NB4 (cell line): ENCODE results near the gene PWWP2A.
"Not testable (repeated sequence)": the region's sequence is repeated elsewhere in the genome, so short reads cannot be mapped to it uniquely, and the experiment has no call there.

ENCODE experiments used
- DNase-seq: peaks from one replicate; pipeline ENCODE4 v3.0.0; 2010; ENCODE audit warnings: low read depth
- H3K4me3 ChIP-seq: one replicate; pipeline ENCODE4 v1.5.1; 2011; ENCODE audit warnings: mild to moderate bottlenecking, low read depth, low read length, moderate library complexity
- MYC ChIP-seq: IDR thresholded peaks from 2 replicates; pipeline ENCODE4 v1.6.1; 2011; ENCODE audit warnings: low read depth, low read length
- POLR2A ChIP-seq: IDR thresholded peaks from 2 replicates; pipeline ENCODE4 v1.6.1; 2011; ENCODE audit warnings: mild to moderate bottlenecking; ENCODE audit not compliant: insufficient read length; ENCODE audit errors: extremely low read depth
- TF ChIP-seq, protein P1 (sequence below): IDR thresholded peaks from one replicate; pipeline ENCODE4 v1.5.1; 2012; ENCODE audit warnings: low read depth, low read length
- TF ChIP-seq, protein P2 (sequence below): IDR thresholded peaks from 2 replicates; pipeline ENCODE4 v1.6.1; 2011; ENCODE audit warnings: low read depth, low read length

Gene PWWP2A

DNA sequence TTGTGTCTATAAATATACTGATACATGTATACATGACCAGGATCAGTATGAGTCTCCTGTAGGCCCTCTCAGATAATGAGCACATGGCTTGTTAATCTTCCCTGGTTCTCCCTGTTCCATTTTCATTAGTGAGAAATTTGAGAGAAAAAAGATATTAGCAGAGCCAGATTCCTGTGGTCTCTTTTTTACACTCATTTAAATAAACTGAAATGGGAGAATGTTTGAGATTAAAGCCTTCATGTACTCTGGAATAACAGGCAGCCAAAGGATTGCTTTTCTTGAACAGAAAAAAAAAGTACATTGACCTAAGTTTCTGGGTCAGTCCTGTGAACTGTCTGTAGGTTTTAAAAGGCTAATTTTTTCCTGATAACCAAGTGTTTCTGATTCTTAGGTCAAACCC lies 44.2 kb downstream of the PWWP2A start:
- no peak overlapping the region for H3K4me3 ChIP-seq
- no peak for DNase-seq
- TF ChIP-seq MYC (no peak), POLR2A (no peak)
- TF ChIP-seq, protein P1, sequence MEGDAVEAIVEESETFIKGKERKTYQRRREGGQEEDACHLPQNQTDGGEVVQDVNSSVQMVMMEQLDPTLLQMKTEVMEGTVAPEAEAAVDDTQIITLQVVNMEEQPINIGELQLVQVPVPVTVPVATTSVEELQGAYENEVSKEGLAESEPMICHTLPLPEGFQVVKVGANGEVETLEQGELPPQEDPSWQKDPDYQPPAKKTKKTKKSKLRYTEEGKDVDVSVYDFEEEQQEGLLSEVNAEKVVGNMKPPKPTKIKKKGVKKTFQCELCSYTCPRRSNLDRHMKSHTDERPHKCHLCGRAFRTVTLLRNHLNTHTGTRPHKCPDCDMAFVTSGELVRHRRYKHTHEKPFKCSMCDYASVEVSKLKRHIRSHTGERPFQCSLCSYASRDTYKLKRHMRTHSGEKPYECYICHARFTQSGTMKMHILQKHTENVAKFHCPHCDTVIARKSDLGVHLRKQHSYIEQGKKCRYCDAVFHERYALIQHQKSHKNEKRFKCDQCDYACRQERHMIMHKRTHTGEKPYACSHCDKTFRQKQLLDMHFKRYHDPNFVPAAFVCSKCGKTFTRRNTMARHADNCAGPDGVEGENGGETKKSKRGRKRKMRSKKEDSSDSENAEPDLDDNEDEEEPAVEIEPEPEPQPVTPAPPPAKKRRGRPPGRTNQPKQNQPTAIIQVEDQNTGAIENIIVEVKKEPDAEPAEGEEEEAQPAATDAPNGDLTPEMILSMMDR: no peak
- TF ChIP-seq, protein P2, sequence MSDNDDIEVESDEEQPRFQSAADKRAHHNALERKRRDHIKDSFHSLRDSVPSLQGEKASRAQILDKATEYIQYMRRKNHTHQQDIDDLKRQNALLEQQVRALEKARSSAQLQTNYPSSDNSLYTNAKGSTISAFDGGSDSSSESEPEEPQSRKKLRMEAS: no peak

DNA sequence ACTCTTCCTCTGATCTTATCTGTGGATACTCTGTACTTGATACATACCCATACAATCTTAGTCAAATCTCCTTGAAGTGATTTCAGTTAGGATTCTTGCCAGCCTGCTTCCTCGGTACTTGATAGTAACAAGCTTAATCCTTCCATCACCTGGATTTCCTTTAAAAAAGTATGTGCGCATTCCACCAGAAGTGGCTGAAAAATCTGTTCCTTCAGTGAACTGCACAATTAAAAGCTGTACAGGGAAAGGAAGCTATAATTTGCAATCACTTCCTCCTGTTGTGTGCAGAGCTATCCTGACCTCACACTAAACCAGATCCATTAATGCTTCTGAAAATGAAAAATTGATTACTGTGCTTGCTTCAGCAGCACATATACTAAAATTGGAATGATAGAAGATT lies 47.3 kb downstream of the PWWP2A start:
- TF ChIP-seq POLR2A: no peak
- TF ChIP-seq, protein P1: no peak
- TF ChIP-seq, protein P2: no peak
- TF ChIP-seq MYC: no peak
- no peak overlapping the region for H3K4me3 ChIP-seq
- no peak for DNase-seq

DNA sequence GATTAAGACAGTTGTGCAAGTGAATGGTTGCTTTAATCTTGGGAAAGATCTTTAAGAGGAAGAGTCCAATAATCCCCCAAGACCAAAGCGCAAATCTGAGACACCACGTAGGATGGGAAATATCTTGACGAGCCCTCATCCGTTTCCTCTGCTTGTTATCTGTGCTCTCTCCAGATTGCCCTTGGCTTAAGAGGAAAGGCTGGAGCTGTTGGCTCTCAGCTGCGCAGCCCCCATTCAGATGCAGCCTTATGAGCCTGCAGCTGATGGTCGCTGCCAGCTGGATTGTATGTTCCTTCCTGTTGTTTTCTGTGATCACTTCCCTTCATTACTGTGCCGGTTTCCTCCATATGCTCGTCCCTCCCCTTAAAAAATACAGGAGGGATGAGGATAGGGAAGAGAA lies 47.7 kb downstream of the PWWP2A start:
- no peak overlapping the region for H3K4me3 ChIP-seq
- DNase-seq: no peak
- TF ChIP-seq MYC (no peak), POLR2A (no peak)
- TF ChIP-seq, protein P1: no peak

DNA sequence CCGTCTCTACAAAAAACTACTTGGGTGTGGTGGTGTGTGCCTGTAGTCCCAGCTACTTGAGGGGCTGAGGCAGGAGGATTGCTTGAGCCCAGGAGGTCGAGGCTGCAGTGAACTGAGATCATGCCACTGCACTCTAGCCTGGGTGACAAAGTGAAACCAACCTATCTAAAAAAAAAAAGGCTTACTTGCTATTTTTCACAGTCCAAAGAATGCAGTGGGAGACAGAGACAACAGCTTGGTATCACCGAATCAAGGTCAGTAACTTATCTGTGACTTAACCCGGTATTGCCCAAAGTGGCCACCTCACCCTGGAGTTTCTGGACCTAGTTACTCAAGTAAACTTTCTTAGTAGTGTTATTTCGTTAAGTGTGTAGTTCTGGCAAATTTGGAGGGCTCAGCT lies 50.1 kb downstream of the PWWP2A start:
- DNase-seq, H3K4me3 ChIP-seq: not testable (repeated sequence)

DNA sequence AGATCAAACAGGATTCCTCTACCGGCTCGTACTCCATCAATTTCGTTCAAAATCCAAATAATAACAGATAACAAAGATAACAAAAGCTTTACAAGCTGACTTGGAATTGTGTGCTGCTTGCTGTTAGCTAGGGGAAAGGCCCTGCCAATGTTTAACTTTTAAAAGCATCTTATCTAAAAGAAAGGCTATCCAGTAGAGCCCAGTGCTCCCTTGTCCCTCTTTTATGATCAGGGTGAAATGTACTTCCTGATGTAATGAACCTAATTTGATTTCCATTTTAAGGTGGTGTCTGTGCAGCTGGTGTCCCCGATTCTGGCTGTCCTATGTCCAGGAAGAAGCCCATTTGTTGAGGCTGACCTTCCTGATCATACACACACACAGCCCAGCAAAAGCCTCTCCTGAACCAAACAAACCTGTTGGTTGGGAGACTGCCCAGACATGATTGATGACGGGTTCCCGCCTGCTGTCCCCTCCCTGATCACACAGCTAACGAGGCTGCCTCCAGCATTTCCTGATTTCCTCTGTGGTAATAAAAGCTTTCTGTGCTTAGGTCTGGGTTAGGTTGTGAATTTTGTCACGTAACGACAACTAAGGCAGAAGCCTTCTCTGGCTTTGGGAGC lies 54.1 kb downstream of the PWWP2A start:
- TF ChIP-seq MYC (no peak), POLR2A (no peak)
- TF ChIP-seq, protein P2: no peak
- TF ChIP-seq, protein P1: no peak
- DNase-seq: no peak
- H3K4me3 ChIP-seq: no peak overlapping the region

DNA sequence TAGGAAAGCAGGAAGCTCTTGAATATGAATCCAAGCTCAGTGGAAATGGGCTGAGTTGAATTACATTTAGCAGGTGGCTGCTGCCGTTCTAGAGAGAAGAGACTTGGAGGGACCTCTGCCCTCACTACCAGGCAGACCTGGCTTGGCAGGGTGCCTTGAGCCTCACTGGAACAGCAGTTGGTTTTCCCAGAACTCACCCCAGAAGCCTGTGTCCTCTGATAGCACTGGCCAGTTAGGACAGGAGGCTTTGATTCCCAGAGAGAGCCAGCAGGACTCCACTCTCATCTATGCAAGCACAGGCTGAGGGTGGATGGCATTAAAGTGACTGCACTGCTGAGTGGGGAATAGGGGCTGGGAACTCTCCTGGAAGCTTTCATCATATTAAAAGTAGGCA lies 54.8 kb downstream of the PWWP2A start:
- no peak for DNase-seq
- H3K4me3 ChIP-seq: no peak overlapping the region

More for the DNA sequence above, 54.8 kb downstream of the PWWP2A start:
- TF ChIP-seq, protein P2: no peak
- TF ChIP-seq MYC: no peak
- no peak for TF ChIP-seq POLR2A
- TF ChIP-seq, protein P1: no peak
